Measurements from ENCODE around the gene OR10H5.

OR10H5 gene

DNA sequence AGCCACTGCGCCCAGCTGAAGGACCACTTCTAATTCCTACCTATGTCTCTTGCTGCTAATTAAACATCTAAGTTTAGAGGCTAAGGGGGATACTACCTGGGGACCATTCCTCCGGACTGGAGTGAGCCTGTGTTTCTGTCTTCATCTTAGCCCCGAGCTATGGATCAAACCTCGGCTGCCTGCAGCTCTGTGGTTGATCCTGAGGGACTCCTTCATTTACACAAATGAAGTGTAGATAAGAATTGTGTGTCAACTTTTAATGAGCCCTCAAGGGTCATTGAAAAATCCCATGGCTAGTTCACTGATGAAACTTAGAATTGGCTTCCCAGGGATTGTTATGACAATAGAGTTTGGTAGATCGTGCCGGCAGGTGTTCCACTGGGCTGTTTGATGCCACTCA, 59.5 kb downstream of the OR10H5 start:
- DNase-seq, result no peak

DNA sequence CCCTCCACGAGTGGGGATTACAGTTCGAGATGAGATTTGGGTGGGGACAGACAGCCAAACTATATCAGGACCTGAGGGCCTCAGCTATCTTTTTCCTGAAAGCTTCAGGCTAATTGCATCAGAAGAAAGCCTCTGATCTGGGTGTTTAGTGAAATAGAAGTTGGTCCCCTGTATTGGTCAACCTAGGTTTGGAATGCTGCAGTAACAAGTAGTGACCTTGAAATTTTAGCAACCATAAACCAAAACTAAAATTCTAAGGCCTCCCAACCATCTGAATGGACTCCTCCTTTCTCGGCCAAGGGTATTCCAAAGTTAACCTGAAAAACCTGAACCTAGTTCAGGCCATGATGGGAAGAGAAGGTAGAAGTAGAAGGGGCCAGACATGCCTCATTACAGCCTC, 62.9 kb downstream of the OR10H5 start:
- DNase-seq, result no peak

Data from fibroblast of skin of back (primary cell).